Measurements from ENCODE around the gene PLEKHH1. TPM values are rescaled to one million over a fixed set of nuclear protein-coding genes. Genes with fewer than 3 reads are reported as not detected.

PLEKHH1 gene
- total RNA-seq, 1 donor from 2014 or later: 32.4 TPM

- peaks cover 5% of the 10 kb centered on the region for H3K27me3 Mint-ChIP-seq (ENCODE audit: unreplicated experiment)
- no peak for DNase-seq
- peaks cover 5% of the 10 kb centered on the region for H3K4me1 Mint-ChIP-seq (ENCODE audit: low read depth, unreplicated experiment)
- peaks cover 6% of the 10 kb centered on the region for H3K9me3 Mint-ChIP-seq (ENCODE audit: unreplicated experiment)
- no peak overlapping the region for H3K27ac Mint-ChIP-seq (ENCODE audit: unreplicated experiment)
- peaks cover 6% of the 10 kb centered on the region for H3K36me3 Mint-ChIP-seq (ENCODE audit: unreplicated experiment)
- no peak overlapping the region for H3K4me3 Mint-ChIP-seq (ENCODE audit: unreplicated experiment)
- no peak for TF ChIP-seq CTCF (IDR thresholded peaks at IDR 0.05; ENCODE audit: partially characterized antibody, unreplicated experiment)
These were observed 24.6 kb downstream of the PLEKHH1 start for GRCh38 chr14:67557656-67558055.

- Mint-ChIP-seq H3K4me1 (ENCODE audit: low read depth, unreplicated experiment) (no peaks in the 10 kb centered on the region), H3K4me3 (ENCODE audit: unreplicated experiment) (no peak overlapping the region), H3K36me3 (ENCODE audit: unreplicated experiment) (peaks cover 6% of the 10 kb centered on the region), H3K27ac (ENCODE audit: unreplicated experiment) (no peak overlapping the region), H3K9me3 (ENCODE audit: unreplicated experiment) (peaks cover 6% of the 10 kb centered on the region), H3K27me3 (ENCODE audit: unreplicated experiment) (peaks cover 5% of the 10 kb centered on the region)
- DNase-seq: no peak
- no peak for TF ChIP-seq CTCF (IDR thresholded peaks at IDR 0.05; ENCODE audit: partially characterized antibody, unreplicated experiment)
These were observed 26.5 kb downstream of the PLEKHH1 start for GRCh38 chr14:67559639-67560038.

GRCh38 chr14:67562025-67562775 is 29.1 kb downstream of the PLEKHH1 start:
- H3K4me3 Mint-ChIP-seq (ENCODE audit: unreplicated experiment): no peak overlapping the region
- peaks cover 6% of the 10 kb centered on the region for H3K9me3 Mint-ChIP-seq (ENCODE audit: unreplicated experiment)
- no peak for TF ChIP-seq CTCF (IDR thresholded peaks at IDR 0.05; ENCODE audit: partially characterized antibody, unreplicated experiment)
- H3K27me3 Mint-ChIP-seq (ENCODE audit: unreplicated experiment): peaks cover 3% of the 10 kb centered on the region
- no peak overlapping the region for H3K27ac Mint-ChIP-seq (ENCODE audit: unreplicated experiment)
- peaks cover under 1% of the 10 kb centered on the region for H3K36me3 Mint-ChIP-seq (ENCODE audit: unreplicated experiment)
- no peak for DNase-seq
- H3K4me1 Mint-ChIP-seq (ENCODE audit: low read depth, unreplicated experiment): no peaks in the 10 kb centered on the region

- Mint-ChIP-seq H3K4me3 (ENCODE audit: unreplicated experiment) (no peak overlapping the region), H3K27me3 (ENCODE audit: unreplicated experiment) (peaks cover 3% of the 10 kb centered on the region), H3K36me3 (ENCODE audit: unreplicated experiment) (no peaks in the 10 kb centered on the region), H3K9me3 (ENCODE audit: unreplicated experiment) (peaks cover 6% of the 10 kb centered on the region), H3K27ac (ENCODE audit: unreplicated experiment) (no peak overlapping the region), H3K4me1 (ENCODE audit: low read depth, unreplicated experiment) (no peaks in the 10 kb centered on the region)
- no peak for TF ChIP-seq CTCF (IDR thresholded peaks at IDR 0.05; ENCODE audit: partially characterized antibody, unreplicated experiment)
- DNase-seq: no peak
These were observed 29.7 kb downstream of the PLEKHH1 start for GRCh38 chr14:67562776-67563150.

GRCh38 chr14:67564236-67564635 is 31.1 kb downstream of the PLEKHH1 start:
- H3K27me3 Mint-ChIP-seq (ENCODE audit: unreplicated experiment): no peaks in the 10 kb centered on the region
- no peaks in the 10 kb centered on the region for H3K4me1 Mint-ChIP-seq (ENCODE audit: low read depth, unreplicated experiment)
- no peak for TF ChIP-seq CTCF (IDR thresholded peaks at IDR 0.05; ENCODE audit: partially characterized antibody, unreplicated experiment)
- peaks cover under 1% of the 10 kb centered on the region for H3K9me3 Mint-ChIP-seq (ENCODE audit: unreplicated experiment)
- no peak for DNase-seq
- H3K27ac Mint-ChIP-seq (ENCODE audit: unreplicated experiment): no peak overlapping the region
- no peaks in the 10 kb centered on the region for H3K36me3 Mint-ChIP-seq (ENCODE audit: unreplicated experiment)
- H3K4me3 Mint-ChIP-seq (ENCODE audit: unreplicated experiment): no peak overlapping the region
